Progenitor cell of endocrine pancreas (in vitro differentiated cells): Measurements from ENCODE around the gene PAK5. TPM values are rescaled to one million over a fixed set of nuclear protein-coding genes. Genes with fewer than 3 reads are reported as not detected.

Experiments
- DNase-seq: peaks from one replicate; pipeline ENCODE4 v3.0.0; 2021; ENCODE audit warnings: low spot score; ENCODE audit not compliant: unreplicated experiment
- H3K27ac Mint-ChIP-seq: 2 replicates; pipeline ENCODE4 v1.8.0; 2021; ENCODE audit warnings: mild to moderate bottlenecking, moderate library complexity, mixed read lengths
- H3K27me3 Mint-ChIP-seq: 2 replicates; pipeline ENCODE4 v1.8.0; 2021; ENCODE audit warnings: mixed read lengths
- H3K36me3 Mint-ChIP-seq: 2 replicates; pipeline ENCODE4 v1.8.0; 2022; ENCODE audit warnings: mixed read lengths; ENCODE audit not compliant: insufficient read depth
- H3K4me1 Mint-ChIP-seq: 2 replicates; pipeline ENCODE4 v1.8.0; 2021; ENCODE audit warnings: low read depth, mixed read lengths
- H3K4me3 Mint-ChIP-seq: 2 replicates; pipeline ENCODE4 v1.8.0; 2021; ENCODE audit warnings: low read depth, mild to moderate bottlenecking, moderate library complexity, mixed read lengths
- H3K9me3 Mint-ChIP-seq: 2 replicates; pipeline ENCODE4 v1.8.0; 2021; ENCODE audit warnings: low read depth, mixed read lengths
- CTCF ChIP-seq: fragments of 200-600 bp; sonication (generic); IDR thresholded peaks from one replicate; pipeline ENCODE4 v1.5.0; 2021; ENCODE audit warnings: antibody characterized with exemption, mild to moderate bottlenecking; ENCODE audit not compliant: unreplicated experiment
- total RNA-seq: library from RNA; stranded (reverse); gene quantifications from 2 replicates; pipeline ENCODE4 v1.2.1, GENCODE V29; 2021

The PAK5 gene
- total RNA-seq, 1 donor from 2014 or later = 12.2 TPM

GRCh38 chr20:9837634-9838033 is 1.2 kb downstream of the PAK5 start:
- Mint-ChIP-seq H3K36me3 (no peaks in the 10 kb centered on the region), H3K27ac (peak overlapping the region; percentile 40), H3K9me3 (peaks cover 2% of the 10 kb centered on the region), H3K4me3 (peak overlapping the region; percentile 83), H3K4me1 (peaks cover 9% of the 10 kb centered on the region), H3K27me3 (peaks cover 26% of the 10 kb centered on the region)
- DNase-seq = no peak
- TF ChIP-seq CTCF = no peak

GRCh38 chr20:9835302-9835701 is 3.6 kb downstream of the PAK5 start:
- Mint-ChIP-seq H3K36me3 (no peaks in the 10 kb centered on the region), H3K27me3 (peaks cover 26% of the 10 kb centered on the region), H3K4me3 (no peak overlapping the region), H3K27ac (no peak overlapping the region), H3K9me3 (no peaks in the 10 kb centered on the region), H3K4me1 (peaks cover 10% of the 10 kb centered on the region)
- no peak for DNase-seq
- TF ChIP-seq CTCF = no peak

- Mint-ChIP-seq H3K4me3 (no peak overlapping the region), H3K27me3 (peaks cover 9% of the 10 kb centered on the region), H3K27ac (no peak overlapping the region), H3K4me1 (peaks cover 20% of the 10 kb centered on the region), H3K9me3 (no peaks in the 10 kb centered on the region), H3K36me3 (peaks cover 1% of the 10 kb centered on the region)
- DNase-seq = no peak
- no peak for TF ChIP-seq CTCF
These were observed 7.8 kb downstream of the PAK5 start for GRCh38 chr20:9831032-9831431.

GRCh38 chr20:9829835-9830234 is 9.0 kb downstream of the PAK5 start:
- no peak for TF ChIP-seq CTCF
- Mint-ChIP-seq H3K4me1 (peaks cover 20% of the 10 kb centered on the region), H3K9me3 (no peaks in the 10 kb centered on the region), H3K27me3 (no peaks in the 10 kb centered on the region), H3K4me3 (no peak overlapping the region), H3K27ac (no peak overlapping the region), H3K36me3 (peaks cover 1% of the 10 kb centered on the region)
- no peak for DNase-seq

- Mint-ChIP-seq H3K4me3 (no peak overlapping the region), H3K9me3 (peaks cover 4% of the 10 kb centered on the region), H3K27ac (no peak overlapping the region), H3K27me3 (no peaks in the 10 kb centered on the region), H3K36me3 (peaks cover 8% of the 10 kb centered on the region), H3K4me1 (peaks cover 21% of the 10 kb centered on the region)
- DNase-seq = no peak
- no peak for TF ChIP-seq CTCF
These were observed 21.2 kb downstream of the PAK5 start for GRCh38 chr20:9817654-9818053.
